Measurements from ENCODE around the gene NUP133.
A peak's percentile ranks its signal among the peaks of the same experiment; 100 is the strongest.

Gene NUP133

GRCh38 chr1:229507951-229508822 is at the start of gene NUP133:
Gene NUP133 (minus strand): TSS chr1:229508341. CDS start chr1:229508249, 92 bp downstream.
- in situ Hi-C loops (cut with MboI; ENCODE audit: low sequenced_read_pairs, unreplicated experiment), result no loop called here
- TF ChIP-seq, protein P1, sequence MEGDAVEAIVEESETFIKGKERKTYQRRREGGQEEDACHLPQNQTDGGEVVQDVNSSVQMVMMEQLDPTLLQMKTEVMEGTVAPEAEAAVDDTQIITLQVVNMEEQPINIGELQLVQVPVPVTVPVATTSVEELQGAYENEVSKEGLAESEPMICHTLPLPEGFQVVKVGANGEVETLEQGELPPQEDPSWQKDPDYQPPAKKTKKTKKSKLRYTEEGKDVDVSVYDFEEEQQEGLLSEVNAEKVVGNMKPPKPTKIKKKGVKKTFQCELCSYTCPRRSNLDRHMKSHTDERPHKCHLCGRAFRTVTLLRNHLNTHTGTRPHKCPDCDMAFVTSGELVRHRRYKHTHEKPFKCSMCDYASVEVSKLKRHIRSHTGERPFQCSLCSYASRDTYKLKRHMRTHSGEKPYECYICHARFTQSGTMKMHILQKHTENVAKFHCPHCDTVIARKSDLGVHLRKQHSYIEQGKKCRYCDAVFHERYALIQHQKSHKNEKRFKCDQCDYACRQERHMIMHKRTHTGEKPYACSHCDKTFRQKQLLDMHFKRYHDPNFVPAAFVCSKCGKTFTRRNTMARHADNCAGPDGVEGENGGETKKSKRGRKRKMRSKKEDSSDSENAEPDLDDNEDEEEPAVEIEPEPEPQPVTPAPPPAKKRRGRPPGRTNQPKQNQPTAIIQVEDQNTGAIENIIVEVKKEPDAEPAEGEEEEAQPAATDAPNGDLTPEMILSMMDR (IDR thresholded peaks at IDR 0.05; ENCODE audit: borderline replicate concordance, control extremely low read depth, extremely low read depth, insufficient read depth, missing control alignments), result no peak
- peak; percentile 94 for DNase-seq (ENCODE audit: low spot score)

- in situ Hi-C loops (cut with MboI; ENCODE audit: low sequenced_read_pairs, unreplicated experiment), result no loop called here
- TF ChIP-seq, protein P1 (IDR thresholded peaks at IDR 0.05; ENCODE audit: borderline replicate concordance, control extremely low read depth, extremely low read depth, insufficient read depth, missing control alignments), result no peak
- DNase-seq (ENCODE audit: low spot score), result peak; percentile 52
These were observed 49.2 kb upstream of the NUP133 start for GRCh38 chr1:229557200-229557850.

GRCh38 chr1:229554886-229555621 is 46.9 kb upstream of the NUP133 start:
- in situ Hi-C loops (cut with MboI; ENCODE audit: low sequenced_read_pairs, unreplicated experiment), result no loop called here
- TF ChIP-seq, protein P1 (IDR thresholded peaks at IDR 0.05; ENCODE audit: borderline replicate concordance, control extremely low read depth, extremely low read depth, insufficient read depth, missing control alignments), result no peak

GRCh38 chr1:229553621-229554130 is 45.5 kb upstream of the NUP133 start:
- in situ Hi-C loops (cut with MboI; ENCODE audit: low sequenced_read_pairs, unreplicated experiment), result no loop called here
- TF ChIP-seq, protein P1 (IDR thresholded peaks at IDR 0.05; ENCODE audit: borderline replicate concordance, control extremely low read depth, extremely low read depth, insufficient read depth, missing control alignments), result no peak
- DNase-seq (ENCODE audit: low spot score), result no peak

More at GRCh38 chr1:229554886-229555621, 46.9 kb upstream of the NUP133 start:
- no peak for DNase-seq (ENCODE audit: low spot score)

DNA sequence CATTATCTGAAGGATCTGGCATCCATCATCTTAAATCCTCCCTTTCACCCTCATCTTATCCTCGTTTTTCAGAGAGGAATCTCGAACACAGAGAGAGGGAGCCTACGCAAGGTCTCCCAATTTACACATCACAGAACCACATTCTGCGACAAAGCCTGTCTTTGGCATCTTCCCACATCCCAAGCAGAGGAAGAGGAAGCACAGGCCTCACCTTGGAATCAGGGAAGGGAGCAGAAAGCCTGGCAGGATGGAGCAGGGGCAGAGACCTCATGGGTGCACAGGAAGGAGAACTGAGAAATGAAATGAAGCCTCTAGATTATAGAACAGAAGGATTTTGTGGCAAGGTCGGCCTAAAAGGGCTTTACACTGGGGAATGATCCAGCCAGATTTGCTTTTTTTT is 44.6 kb upstream of the NUP133 start:
- no peak for DNase-seq (ENCODE audit: low spot score)
- TF ChIP-seq, protein P1 (IDR thresholded peaks at IDR 0.05; ENCODE audit: borderline replicate concordance, control extremely low read depth, extremely low read depth, insufficient read depth, missing control alignments), result no peak
- in situ Hi-C loops (cut with MboI; ENCODE audit: low sequenced_read_pairs, unreplicated experiment), result no loop called here
